ENCODE results near the gene CTBP2.

CTBP2 gene

GRCh38 chr10:125054216-125054615, 106.1 kb downstream of the CTBP2 start:
- peaks cover 3% of the 10 kb centered on the region for H3K9me3 ChIP-seq (ENCODE audit: control insufficient read depth, low read length)
- 94 to 100% methylated on average over 2 to 3 of the region's 3 CpGs for WGBS, 2 experiments (ENCODE audit: insufficient coverage in 2 of 2)
- H3K27ac ChIP-seq (ENCODE audit: low read depth, low read length, severe bottlenecking): no peak overlapping the region
- peaks cover 74% of the 10 kb centered on the region for H3K36me3 ChIP-seq (ENCODE audit: control insufficient read depth, insufficient read depth, low read length)
- H3K4me3 ChIP-seq (ENCODE audit: extremely low read depth, insufficient read depth, low read length, poor library complexity, severe bottlenecking): no peak overlapping the region
- peaks cover 33% of the 10 kb centered on the region for H3K4me1 ChIP-seq (ENCODE audit: control insufficient read depth, insufficient read depth, low read length, poor library complexity, severe bottlenecking)

DNA sequence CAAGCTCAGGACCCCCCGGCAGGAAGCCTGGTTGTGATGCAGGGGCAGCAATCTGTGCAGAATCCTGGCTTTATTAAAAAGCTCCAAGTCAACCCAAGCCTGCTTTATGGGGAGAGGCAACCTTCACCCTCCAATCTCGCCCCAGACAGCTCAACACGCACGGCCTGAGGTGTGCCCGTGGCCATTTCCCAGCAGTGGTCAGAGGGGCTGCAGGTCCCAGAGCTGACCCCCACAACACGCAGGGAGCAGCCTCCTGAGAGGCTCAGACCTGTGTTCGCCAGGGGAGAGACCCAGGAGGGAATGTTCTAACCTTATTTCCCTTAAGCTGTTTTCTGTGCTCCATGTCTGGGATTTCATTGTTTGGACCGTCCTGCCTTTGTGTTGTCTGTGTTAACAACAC, 108.2 kb downstream of the CTBP2 start:
- H3K36me3 ChIP-seq (ENCODE audit: control insufficient read depth, insufficient read depth, low read length): peaks cover 71% of the 10 kb centered on the region
- H3K4me1 ChIP-seq (ENCODE audit: control insufficient read depth, insufficient read depth, low read length, poor library complexity, severe bottlenecking): peaks cover 25% of the 10 kb centered on the region
- 96 to 99% methylated on average over 6 to 7 of the region's 8 CpGs for WGBS, 2 experiments (ENCODE audit: insufficient coverage in 2 of 2)
- H3K9me3 ChIP-seq (ENCODE audit: control insufficient read depth, low read length): peaks cover 3% of the 10 kb centered on the region
- no peak overlapping the region for H3K27ac ChIP-seq (ENCODE audit: low read depth, low read length, severe bottlenecking)
- H3K4me3 ChIP-seq (ENCODE audit: extremely low read depth, insufficient read depth, low read length, poor library complexity, severe bottlenecking): no peak overlapping the region

GRCh38 chr10:125050383-125050782, 110.0 kb downstream of the CTBP2 start:
- H3K4me3 ChIP-seq (ENCODE audit: extremely low read depth, insufficient read depth, low read length, poor library complexity, severe bottlenecking): no peak overlapping the region
- no peak overlapping the region for H3K27ac ChIP-seq (ENCODE audit: low read depth, low read length, severe bottlenecking)
- H3K36me3 ChIP-seq (ENCODE audit: control insufficient read depth, insufficient read depth, low read length): peaks cover 63% of the 10 kb centered on the region
- H3K9me3 ChIP-seq (ENCODE audit: control insufficient read depth, low read length): peaks cover 3% of the 10 kb centered on the region
- WGBS, 2 experiments (ENCODE audit: insufficient coverage in 2 of 2): 97 to 99% methylated on average over 8 to 10 of the region's 14 CpGs
- H3K4me1 ChIP-seq (ENCODE audit: control insufficient read depth, insufficient read depth, low read length, poor library complexity, severe bottlenecking): peaks cover 23% of the 10 kb centered on the region

DNA sequence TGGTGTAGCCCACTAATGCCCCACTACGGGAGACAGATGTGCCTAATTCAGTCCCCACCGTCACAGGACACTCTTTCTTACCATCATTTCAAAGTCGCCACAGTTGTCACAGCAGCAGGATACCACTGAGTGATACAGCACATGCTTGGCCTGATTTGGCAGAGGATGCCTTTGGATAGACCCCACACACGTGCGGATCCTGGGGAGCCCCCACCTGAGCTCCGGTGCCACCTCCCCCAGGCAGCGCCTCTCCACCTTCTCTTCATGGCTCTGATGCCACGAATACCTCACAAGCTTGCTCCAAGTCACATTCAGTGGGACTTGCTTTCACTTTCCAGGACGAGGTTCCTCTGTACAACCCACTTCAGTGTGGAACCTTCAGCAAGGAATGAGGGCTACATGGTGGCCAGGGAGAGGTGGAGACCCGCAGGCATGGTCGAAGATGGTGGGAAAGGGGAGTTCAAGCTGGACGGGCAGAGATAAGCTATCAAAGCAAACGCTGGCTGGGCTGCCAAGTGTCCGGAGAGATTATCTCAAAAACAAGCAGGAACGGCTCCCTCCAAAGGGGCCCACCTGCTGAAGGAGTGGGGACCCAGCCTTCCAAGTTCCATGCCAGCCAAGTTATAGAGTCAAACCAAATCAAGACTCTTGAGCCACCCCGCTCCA, 111.0 kb downstream of the CTBP2 start:
- peaks cover 2% of the 10 kb centered on the region for H3K9me3 ChIP-seq (ENCODE audit: control insufficient read depth, low read length)
- no peak overlapping the region for H3K27ac ChIP-seq (ENCODE audit: low read depth, low read length, severe bottlenecking)
- H3K36me3 ChIP-seq (ENCODE audit: control insufficient read depth, insufficient read depth, low read length): peaks cover 60% of the 10 kb centered on the region
- peaks cover 24% of the 10 kb centered on the region for H3K4me1 ChIP-seq (ENCODE audit: control insufficient read depth, insufficient read depth, low read length, poor library complexity, severe bottlenecking)
- WGBS, 2 experiments (ENCODE audit: insufficient coverage in 2 of 2): 83 to 93% methylated on average over 13 to 15 of the region's 16 CpGs
- no peak overlapping the region for H3K4me3 ChIP-seq (ENCODE audit: extremely low read depth, insufficient read depth, low read length, poor library complexity, severe bottlenecking)

GRCh38 chr10:125048094-125048864, 112.1 kb downstream of the CTBP2 start:
- Histone ChIP-seq H3K9me3 (ENCODE audit: control insufficient read depth, low read length) (no peaks in the 10 kb centered on the region), H3K4me3 (ENCODE audit: extremely low read depth, insufficient read depth, low read length, poor library complexity, severe bottlenecking) (no peak overlapping the region), H3K4me1 (ENCODE audit: control insufficient read depth, insufficient read depth, low read length, poor library complexity, severe bottlenecking) (peaks cover 24% of the 10 kb centered on the region), H3K27ac (ENCODE audit: low read depth, low read length, severe bottlenecking) (no peak overlapping the region), H3K36me3 (ENCODE audit: control insufficient read depth, insufficient read depth, low read length) (peaks cover 59% of the 10 kb centered on the region)
- WGBS, 2 experiments (ENCODE audit: insufficient coverage in 2 of 2): 68 to 74% methylated on average over 12 to 16 of the region's 16 CpGs

GRCh38 chr10:125043841-125044658, 116.3 kb downstream of the CTBP2 start:
- Histone ChIP-seq H3K9me3 (ENCODE audit: control insufficient read depth, low read length) (no peaks in the 10 kb centered on the region), H3K4me1 (ENCODE audit: control insufficient read depth, insufficient read depth, low read length, poor library complexity, severe bottlenecking) (peaks cover 28% of the 10 kb centered on the region), H3K27ac (ENCODE audit: low read depth, low read length, severe bottlenecking) (no peak overlapping the region), H3K4me3 (ENCODE audit: extremely low read depth, insufficient read depth, low read length, poor library complexity, severe bottlenecking) (no peak overlapping the region), H3K36me3 (ENCODE audit: control insufficient read depth, insufficient read depth, low read length) (peaks cover 33% of the 10 kb centered on the region)
- 88 to 97% methylated on average over 13 to 15 of the region's 17 CpGs for WGBS, 2 experiments (ENCODE audit: insufficient coverage in 2 of 2)

- Histone ChIP-seq H3K27ac (ENCODE audit: low read depth, low read length, severe bottlenecking) (no peak overlapping the region), H3K4me1 (ENCODE audit: control insufficient read depth, insufficient read depth, low read length, poor library complexity, severe bottlenecking) (peaks cover 37% of the 10 kb centered on the region), H3K4me3 (ENCODE audit: extremely low read depth, insufficient read depth, low read length, poor library complexity, severe bottlenecking) (no peak overlapping the region), H3K36me3 (ENCODE audit: control insufficient read depth, insufficient read depth, low read length) (peaks cover 42% of the 10 kb centered on the region), H3K9me3 (ENCODE audit: control insufficient read depth, low read length) (no peaks in the 10 kb centered on the region)
- 91 to 93% methylated on average over 4 to 6 of the region's 9 CpGs for WGBS, 2 experiments (ENCODE audit: insufficient coverage in 2 of 2)
Observed at GRCh38 chr10:125041856-125042506, 118.4 kb downstream of the CTBP2 start.

GRCh38 chr10:125039354-125039769, 121.0 kb downstream of the CTBP2 start:
- Histone ChIP-seq H3K9me3 (ENCODE audit: control insufficient read depth, low read length) (no peaks in the 10 kb centered on the region), H3K4me3 (ENCODE audit: extremely low read depth, insufficient read depth, low read length, poor library complexity, severe bottlenecking) (no peak overlapping the region), H3K27ac (ENCODE audit: low read depth, low read length, severe bottlenecking) (no peak overlapping the region), H3K36me3 (ENCODE audit: control insufficient read depth, insufficient read depth, low read length) (peaks cover 43% of the 10 kb centered on the region), H3K4me1 (ENCODE audit: control insufficient read depth, insufficient read depth, low read length, poor library complexity, severe bottlenecking) (peaks cover 52% of the 10 kb centered on the region)
- WGBS, 2 experiments (ENCODE audit: insufficient coverage in 2 of 2): 92 to 95% methylated on average over 11 to 14 of the region's 15 CpGs

- Histone ChIP-seq H3K27ac (ENCODE audit: low read depth, low read length, severe bottlenecking) (no peak overlapping the region), H3K36me3 (ENCODE audit: control insufficient read depth, insufficient read depth, low read length) (peaks cover 43% of the 10 kb centered on the region)
- WGBS, 2 experiments (ENCODE audit: insufficient coverage in 2 of 2): 82 to 90% methylated on average over 5 of the region's 8 CpGs
Observed at GRCh38 chr10:125038637-125039036, 121.7 kb downstream of the CTBP2 start.

GRCh38 chr10:125037145-125037877, 123.1 kb downstream of the CTBP2 start:
- H3K9me3 ChIP-seq (ENCODE audit: control insufficient read depth, low read length): no peaks in the 10 kb centered on the region
- WGBS, 2 experiments (ENCODE audit: insufficient coverage in 2 of 2): 85 to 100% methylated on average over 4 to 6 of the region's 8 CpGs
- H3K4me3 ChIP-seq (ENCODE audit: extremely low read depth, insufficient read depth, low read length, poor library complexity, severe bottlenecking): no peak overlapping the region
- H3K27ac ChIP-seq (ENCODE audit: low read depth, low read length, severe bottlenecking): peak overlapping the region; percentile 37
- H3K4me1 ChIP-seq (ENCODE audit: control insufficient read depth, insufficient read depth, low read length, poor library complexity, severe bottlenecking): peaks cover 59% of the 10 kb centered on the region
- peaks cover 46% of the 10 kb centered on the region for H3K36me3 ChIP-seq (ENCODE audit: control insufficient read depth, insufficient read depth, low read length)

More at GRCh38 chr10:125038637-125039036, 121.7 kb downstream of the CTBP2 start:
- Histone ChIP-seq H3K4me1 (ENCODE audit: control insufficient read depth, insufficient read depth, low read length, poor library complexity, severe bottlenecking) (peaks cover 59% of the 10 kb centered on the region), H3K4me3 (ENCODE audit: extremely low read depth, insufficient read depth, low read length, poor library complexity, severe bottlenecking) (no peak overlapping the region), H3K9me3 (ENCODE audit: control insufficient read depth, low read length) (no peaks in the 10 kb centered on the region)

Data from mesodermal cell (in vitro differentiated cells).